NCI-H524 treated with DMSO at 0.1 percent for 48 hours (cell line): ENCODE measurements around the gene P3H2.

Experiments
- DNase-seq: peaks from one replicate; lab custom pipeline; 2025; lab: John Stamatoyannopoulos, UW

P3H2 gene

DNA sequence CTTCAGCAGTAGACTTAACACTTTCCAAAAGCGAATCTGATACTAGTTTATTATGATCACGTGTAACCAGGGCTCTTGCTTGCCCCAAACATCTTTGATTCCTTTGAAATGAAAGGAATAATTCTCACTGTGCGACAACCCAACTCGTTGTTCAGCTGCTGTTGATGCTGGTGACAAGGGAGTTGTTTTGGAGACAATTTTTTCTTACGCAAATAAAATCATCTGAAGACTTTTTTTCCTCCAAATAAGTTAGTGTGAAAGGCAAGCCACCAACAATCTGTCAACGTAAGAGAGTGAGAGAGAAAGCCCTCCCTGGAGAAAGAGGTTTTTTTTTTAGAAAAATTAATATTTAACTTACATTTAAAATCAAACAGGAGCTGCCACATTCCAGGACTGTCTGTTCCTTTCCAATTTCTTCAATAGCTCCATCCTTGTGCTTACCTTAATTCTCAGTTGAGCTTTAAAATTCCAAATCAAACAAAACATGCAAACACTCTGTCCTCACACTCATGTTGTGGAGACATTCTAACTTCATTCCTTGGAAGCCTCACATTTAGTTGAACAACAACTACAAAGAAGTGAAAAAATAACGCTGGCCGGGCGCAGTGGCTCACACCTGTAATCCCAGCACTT lies 4.9 kb upstream of the P3H2 start:
- DNase-seq = no peak

DNA sequence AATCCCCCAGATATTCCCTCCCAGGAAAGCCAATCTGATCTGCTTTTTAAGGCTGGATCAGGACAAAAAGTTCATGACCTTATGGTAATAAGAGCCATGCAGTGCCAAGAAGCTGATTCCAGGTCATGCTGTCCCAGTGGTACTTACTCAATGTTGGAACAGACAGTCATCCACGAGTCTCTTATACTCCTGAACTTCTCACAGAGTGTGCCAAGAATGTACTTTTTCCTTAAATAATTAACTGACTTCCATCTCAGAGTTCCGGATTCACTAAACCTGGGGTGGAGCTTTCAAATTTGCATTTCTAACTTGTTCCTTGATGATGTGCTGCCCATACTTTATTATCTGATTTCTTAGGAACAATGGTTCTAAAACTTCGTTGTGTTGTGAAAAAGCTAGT lies 3.4 kb upstream of the P3H2 start:
- DNase-seq = no peak

DNA sequence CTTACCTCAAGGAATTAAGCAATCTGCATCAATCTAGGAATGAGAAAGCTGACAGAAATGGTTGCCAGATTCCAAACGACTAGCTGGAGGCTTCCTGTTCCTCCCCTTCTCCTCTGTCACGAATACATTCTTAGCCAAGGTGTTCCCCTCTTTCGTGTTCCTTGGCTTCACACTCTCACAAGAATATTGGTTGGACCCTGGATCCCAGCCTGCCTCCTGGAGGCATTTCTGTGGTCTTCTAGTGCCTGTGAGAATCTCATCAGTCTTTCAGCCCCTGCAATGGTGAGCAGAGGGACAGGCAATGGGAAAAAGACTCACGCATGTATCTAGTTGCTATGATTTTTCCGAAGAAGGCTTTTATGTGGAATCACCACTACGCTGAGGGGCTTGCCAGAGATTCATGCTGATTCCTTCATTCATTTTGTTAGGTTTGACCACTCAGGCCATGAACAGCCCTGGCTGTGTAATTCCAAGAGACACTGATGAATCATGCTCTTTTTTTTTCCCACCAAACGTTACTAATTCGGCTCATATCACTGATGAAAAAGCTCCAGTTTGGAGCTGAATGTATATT lies 1.6 kb upstream of the P3H2 start:
- DNase-seq = no peak

DNA sequence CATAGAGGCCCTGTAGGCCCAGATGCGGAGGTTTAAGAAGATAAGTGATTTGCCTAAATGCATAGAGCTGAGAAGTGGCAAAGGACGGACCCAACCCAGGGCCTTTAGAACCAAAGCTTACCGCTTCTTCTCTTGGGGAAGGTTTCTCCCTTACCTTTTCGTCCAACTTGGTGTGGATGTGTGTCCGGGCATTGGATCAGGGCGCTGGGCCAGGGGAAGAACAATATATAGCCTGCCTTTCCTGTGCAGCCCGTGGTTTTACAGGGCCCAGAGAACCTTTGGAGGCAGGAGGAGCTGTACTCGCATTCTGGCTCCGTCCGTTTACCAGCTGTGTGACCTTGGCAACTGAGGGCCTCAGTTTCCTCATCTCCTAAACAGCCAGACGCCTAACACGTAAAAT lies 686 bp upstream of the P3H2 start:
- DNase-seq = no peak

DNA sequence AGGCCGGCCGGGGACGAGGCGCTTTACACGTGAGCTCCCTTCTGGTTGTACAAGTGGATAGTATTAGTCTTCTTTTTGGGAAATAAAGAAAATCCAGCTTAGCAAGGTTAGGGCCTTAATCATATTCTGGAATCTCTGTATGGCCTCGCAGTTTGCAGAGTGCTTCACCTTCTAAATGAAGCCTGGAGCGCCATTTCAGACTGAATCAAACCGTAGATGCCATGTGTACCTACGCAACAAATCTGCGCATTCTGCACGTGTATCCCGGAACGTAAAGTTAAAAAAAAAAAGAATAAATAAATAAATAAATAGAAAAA lies 322 bp upstream of the P3H2 start:
- DNase-seq = no peak

DNA sequence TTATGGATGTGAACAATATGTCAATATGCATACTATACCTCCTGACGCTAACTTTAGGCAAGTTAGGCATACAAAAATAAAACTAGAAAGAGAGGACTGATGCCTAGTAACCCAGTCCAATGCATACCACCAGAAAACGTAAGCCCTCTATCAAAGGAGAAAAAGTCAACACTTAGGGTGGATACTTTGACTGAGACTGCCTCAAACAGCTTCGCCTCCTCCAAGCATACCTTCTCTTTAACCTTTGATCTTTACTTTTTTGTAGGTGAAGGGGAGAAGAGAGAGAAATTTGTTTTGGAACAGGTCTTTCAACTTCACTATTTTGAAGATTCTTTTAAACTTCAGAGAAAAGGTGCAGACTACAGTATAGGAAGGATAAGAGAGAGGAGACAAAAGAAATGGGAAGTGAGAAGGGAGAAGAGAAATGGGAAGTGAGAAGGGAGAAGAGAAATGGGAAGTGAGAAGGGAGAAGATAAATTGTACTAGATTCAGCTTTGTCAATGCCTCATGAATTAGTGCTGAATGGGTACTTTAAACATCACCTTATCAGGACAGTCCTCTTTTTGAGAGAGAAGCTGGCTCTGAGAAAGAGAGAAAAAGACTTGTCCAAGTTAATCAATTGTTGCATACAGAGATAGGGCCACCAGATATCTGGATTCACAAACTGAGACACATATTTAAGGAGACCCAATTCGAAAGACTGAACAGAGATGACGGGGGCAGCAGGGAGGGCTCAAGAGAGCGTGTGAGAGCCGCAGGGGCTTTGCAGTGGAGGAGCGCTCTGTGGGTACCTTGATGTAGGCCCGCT lies 1.0 kb downstream of the P3H2 start:
- no peak for DNase-seq

DNA sequence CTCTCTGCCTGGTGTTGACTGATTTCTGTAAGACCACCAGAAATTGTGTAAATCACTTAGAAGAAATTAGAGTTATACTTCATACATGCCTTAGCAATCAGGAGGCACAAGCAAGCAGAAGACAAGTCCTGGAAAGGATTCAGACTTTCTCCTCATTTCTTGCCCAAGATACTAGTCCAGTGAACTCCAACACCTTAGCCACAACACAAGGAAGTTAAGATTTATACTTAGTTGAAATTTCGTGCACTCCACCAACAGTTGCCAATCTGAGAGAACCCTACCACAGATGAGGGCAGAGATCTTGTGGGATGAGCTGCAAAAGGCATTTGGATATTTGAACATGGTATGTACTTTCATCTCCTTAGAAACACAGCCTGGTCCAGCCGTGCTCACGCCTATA lies 2.3 kb downstream of the P3H2 start:
- no peak for DNase-seq

DNA sequence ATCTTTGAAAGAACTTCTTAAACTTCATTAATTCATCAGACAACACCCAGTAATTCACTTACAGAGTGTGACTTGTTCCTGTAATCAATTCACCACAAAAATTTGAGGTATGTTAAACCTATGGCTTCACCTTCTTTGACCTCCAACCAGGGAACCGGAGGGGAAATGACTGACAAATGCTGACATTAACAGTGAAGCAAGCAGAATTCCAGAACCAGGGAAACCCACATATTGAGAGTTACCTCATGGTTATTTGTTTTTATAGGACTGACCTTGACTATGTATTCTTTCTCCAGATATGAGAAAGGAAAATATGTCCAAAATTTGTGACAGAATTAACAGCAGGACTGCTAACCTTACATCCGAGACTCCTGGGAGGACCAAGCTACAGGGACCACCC lies 2.7 kb downstream of the P3H2 start:
- no peak for DNase-seq

DNA sequence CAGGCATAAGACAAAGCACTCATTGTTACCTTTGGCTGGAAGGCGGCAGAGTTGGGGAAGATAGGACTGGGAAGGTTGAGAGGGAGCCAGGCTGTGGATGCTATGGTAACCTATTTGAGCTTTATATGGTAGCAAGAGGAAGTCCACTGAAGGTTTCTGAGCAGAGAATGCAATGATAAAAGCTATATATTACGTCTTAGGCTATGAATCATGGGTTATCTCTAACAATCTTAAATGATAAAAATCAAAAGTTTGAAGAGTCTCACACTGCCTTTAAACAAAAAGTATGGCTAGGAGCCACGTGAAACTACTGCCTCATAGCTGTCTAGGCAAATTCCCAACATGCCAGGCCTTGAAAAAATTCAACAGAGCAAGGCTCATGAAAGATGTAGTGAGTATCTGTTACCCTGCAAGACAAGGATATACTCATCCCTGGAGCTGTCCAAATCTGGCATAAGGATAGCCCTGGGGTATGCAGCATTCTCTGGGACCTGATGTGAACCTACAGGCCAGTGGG lies 4.1 kb downstream of the P3H2 start:
- no peak for DNase-seq

DNA sequence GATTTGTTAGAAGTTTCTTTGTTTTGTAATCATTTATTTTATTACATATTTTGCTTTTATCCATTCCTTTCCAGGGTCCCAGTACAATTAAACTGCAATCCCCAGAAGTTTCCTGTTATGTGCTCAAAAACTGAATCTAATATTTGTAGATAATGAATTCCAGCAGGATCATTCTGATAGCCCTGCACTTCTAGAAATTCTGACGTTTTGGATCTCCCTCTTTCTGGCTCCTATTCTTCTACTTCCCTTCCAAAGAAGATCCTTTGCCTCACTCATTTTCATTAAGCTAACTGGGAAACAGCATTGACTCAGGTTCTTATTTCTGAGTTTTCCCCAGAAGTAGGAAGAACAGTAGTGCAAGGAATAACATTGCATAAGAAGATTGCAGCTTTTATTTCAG lies 9.9 kb downstream of the P3H2 start:
- DNase-seq = no peak

DNA sequence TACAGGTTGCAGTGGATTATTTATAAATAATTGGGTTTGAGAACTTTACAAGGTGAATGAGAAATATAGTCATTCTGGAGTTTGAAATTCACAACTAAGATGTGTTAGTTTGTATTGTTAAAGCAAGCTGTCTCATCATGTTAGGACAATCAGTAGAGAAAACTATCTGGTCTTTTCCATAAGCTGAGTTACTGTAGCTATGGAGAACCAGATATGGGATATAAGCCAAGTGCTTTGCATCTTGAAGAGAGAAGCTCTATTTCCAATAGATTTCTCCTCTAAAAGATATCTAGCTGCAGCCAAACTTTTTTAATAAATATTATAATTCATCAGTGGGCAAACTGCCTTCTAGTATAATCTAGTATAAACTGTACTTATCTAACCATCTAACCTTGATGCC lies 11.3 kb downstream of the P3H2 start:
- DNase-seq = no peak

DNA sequence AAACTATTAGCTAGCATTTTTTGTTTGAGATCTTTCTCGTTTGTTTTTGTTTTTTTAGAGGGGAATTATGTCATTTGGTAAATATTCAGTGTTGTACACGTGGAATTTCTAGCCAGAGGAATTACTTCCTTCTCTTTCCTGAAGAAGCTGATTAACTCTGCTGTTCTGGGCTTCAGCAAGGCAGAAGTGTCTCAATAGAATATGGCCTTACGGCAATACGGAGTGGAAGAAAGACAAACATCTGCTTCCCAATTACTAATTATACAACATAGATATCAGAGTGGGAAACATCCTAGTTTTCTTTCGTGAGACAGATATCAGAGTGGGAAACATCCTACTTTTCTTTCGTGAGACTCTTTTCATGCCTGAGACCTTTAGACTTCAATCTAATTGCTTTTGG lies 11.9 kb downstream of the P3H2 start:
- DNase-seq = no peak

DNA sequence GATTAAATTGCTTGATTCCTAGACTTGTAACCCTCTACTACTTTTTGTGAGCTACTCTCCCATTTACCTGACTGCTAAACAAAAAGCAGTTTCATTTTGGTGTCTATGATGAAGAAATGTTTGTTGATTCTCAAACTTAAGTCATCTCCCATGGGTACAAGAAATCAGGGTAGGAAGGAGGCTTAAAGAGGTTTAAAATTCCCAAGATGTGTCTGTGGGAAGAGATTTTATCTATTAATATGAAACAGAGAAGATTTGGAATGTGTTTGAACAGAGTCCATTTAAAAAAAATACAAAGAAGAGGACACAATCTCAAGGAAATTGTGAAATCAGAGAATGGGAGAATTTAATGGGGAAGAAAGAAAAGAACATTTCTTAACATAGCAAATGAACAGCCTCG lies 14.8 kb downstream of the P3H2 start:
- DNase-seq = no peak

DNA sequence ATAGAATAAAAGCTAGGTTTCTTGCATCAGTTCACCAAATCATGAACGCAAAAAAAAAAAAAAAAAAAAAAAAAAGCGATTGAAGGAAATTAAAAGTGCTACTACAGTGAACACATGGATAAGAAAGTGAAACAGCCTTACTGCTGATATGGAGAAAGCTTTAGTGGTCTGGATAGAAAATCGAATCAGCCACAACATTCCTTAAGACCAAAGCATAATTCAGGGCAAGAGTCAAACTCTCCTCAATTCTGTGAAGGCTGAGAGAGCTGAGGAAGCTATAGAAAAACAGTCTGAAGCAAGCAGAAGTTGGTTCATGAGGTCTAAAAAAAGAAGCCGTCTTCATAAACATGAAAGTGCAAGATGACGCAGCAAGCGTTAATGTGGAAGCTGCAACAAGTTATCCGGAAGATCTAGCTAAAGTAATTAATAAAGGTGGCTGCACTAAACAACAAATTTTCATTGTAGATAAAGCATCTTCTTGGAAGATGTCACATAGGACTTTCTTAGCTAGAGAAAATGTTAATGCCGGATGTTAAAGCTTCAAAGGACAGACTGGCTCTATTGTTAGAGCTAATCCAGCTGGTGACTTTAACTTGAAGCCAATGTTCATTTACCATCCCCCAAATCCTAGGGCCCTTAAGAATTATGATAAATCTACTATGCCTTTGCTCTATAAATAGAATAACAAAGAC lies 19.2 kb downstream of the P3H2 start:
- no peak for DNase-seq

DNA sequence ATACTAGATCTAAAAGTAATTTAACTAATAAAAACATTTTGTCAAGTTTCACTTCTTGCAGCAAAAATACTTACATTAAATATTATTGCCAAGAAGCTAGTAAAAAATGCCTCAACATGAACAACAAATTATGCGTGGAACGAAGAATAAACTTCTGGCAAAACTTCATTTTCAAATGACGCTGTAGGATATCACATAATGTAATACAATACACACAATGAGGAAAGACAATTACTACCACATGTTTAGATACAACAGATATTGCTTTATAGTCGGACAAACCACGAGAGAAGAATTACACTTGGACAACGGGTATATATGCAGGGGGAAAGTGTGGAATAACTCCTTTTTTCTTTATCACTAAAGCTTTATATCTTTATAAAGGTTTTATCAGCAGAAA lies 21.6 kb downstream of the P3H2 start:
- no peak for DNase-seq

DNA sequence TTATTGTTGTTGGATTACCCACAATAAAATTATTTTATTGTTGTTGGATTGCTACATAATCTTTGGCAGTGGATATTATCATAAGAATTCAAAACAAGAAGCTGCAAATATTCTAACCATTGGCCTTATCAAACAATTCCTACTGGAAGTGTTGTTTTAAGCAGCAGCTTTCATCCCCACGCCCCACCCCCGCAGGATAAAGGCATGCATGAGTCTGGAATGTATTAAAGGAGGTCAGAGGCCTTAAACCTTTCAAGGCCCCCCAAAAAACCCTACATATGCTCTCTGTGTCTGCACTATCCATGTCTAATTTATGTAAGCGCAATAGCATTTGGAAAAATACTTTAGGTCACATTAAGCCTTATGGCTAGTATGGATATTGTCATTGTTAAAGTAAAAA lies 23.1 kb downstream of the P3H2 start:
- no peak for DNase-seq

DNA sequence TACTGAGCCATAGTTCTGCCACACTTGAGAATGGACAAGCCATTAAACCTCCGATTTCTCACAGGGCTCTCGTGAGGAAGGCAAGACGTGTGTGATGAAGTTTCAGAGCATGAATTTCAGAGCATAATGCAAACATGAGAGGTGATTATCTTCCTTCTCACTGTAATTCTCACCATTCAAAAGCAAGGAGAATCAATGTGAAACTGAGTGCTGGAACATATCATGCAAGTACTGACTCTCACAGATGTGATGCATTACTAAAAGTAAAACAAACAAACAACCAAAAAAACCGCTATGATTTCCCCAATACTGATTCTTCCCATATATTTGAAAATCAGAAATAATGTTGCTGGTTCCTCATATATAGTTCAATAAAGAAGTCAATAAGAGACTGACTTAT lies 23.7 kb downstream of the P3H2 start:
- no peak for DNase-seq

DNA sequence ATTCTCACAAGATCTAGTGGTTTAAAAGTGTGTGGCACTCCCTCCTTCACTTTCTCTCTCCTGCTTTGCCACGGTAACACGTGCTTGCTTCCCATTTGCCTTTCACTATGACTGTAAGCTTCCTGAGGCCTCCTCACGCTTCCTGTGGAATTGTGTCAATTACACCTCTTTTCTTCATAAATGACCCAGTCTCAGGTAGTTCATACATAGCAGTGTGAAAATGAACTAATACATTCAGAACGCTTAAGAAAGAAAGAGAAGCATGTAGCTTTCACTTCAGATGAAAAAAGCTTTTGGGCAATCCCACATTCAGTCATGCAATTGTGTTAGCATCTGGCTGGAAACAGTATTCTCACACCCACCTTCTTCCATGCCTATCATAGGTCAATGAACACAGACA lies 24.4 kb downstream of the P3H2 start:
- no peak for DNase-seq

DNA sequence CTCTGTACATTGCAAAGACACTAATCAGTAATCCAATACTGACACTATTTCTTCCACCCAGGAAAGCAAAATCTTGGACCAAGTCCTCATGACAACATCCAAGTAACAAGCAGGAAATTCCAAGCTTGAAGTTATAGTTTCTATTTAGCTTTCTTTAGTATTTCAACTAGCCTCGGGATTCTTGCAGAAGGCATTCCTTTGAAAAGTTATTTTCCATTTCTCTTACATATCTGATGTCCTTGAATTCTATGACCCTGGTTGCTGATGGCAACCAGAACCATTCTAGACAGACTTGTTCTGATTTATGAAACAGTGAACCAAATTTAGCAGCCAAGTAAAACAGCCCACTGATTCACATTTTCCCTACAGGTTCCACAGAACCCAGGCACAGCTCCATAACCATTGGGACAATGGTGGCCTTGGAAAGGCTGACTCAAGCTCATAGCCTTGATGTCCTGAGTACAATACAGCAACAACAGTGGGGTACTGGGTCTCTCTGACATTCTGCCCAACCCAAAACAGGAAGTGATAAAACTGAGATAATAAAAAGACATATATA lies 26.5 kb downstream of the P3H2 start:
- DNase-seq = no peak

DNA sequence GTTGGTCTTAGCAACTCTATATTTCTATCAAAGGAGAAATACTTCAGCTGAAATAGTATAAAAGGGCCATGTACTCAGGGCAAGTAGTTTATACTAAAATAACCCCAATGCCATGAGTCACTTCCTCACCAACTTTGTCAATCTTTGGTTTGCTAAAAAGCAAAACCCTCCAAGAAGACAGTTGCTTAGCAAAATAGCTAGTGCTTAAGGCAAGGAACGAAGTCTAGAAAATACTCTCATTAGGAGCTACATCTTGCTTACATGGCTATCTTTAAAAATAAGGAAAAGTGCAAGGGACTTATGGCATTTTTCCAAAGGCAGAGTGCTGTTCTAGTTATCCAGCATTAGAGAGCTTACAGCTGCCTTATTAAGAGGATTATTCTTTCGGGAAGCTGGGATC lies 28.4 kb downstream of the P3H2 start:
- peak; percentile 68 for DNase-seq

DNA sequence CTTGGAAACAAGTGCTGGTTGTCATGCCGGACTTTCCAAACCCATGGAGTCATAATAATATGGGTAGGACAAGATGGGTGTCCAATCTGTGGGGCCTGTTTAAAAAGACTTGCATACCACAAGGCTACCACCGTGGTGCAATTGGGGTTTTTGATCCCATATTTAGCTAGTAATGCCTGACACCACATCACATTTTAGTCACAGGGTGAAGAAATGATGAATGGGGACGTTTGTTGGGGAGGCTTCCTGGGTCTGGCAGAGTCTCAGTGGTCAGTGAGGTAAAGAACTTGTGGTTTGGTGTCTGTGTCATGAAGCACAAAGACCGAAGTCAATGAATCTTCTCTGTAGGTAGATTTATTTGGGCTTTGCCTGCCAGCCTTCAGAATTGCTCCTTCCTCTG lies 31.0 kb downstream of the P3H2 start:
- no peak for DNase-seq

DNA sequence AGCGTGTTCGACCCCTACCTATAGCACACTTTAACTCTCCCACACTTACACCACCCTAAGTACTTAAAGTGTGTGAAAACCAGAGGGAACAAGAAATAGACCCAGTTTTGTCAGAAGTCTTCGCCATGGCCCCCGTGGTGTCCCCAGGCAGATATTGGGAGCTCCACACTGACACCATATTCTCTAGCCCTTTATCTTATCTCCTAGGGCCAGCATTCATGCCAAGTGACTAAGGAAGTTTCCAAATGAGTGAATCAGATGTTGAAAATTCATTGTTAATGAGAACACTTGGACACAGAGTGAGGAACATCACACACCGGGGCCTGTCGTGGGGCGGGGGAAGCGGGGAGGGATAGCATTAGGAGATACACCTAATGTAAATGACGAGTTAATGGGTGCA lies 31.8 kb downstream of the P3H2 start:
- no peak for DNase-seq

DNA sequence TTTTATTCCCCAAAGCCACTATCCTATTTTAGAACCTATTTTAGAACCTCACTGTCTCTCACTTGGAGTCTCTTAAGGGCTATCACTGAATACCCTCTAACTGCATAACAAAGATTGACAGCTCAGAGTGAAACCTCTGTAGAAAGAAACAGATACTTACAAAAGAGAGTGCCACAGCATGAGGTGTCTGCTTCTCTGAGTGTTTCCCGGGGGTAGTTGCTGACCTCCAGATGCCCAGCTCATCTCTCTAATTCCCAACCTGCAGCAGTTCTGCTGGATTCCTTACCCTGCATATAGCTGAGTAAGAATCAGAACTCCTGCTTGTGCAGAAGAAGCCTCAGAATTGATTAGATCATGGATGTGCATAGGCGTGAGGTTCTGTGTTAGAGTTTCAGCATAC lies 34.5 kb downstream of the P3H2 start:
- DNase-seq = no peak
